Left kidney (tissue), 8 donors: ENCODE data around the gene DYRK1A. TPM values are rescaled to one million over a fixed set of nuclear protein-coding genes. Genes with fewer than 3 reads are reported as not detected.
A peak's percentile ranks its signal among the peaks of the same experiment; 100 is the strongest.
"Not testable (repeated sequence)": the region's sequence is repeated elsewhere in the genome, so short reads cannot be mapped to it uniquely, and the experiment has no call there.

ENCODE experiments used
- DNase-seq: peaks from one replicate; pipeline ENCODE4 v3.0.0-alpha.2; 2013
- long read RNA-seq, 8 donors: transcript quantifications; one replicate each; lab custom pipeline, GENCODE V29; 2026
- polyA plus RNA-seq: library from polyadenylated mRNA; unstranded; fragments of 120-200 nt; gene quantifications from one replicate; pipeline ENCODE4 v1.2.1, GENCODE V29; 2013; ENCODE audit not compliant: insufficient read length

The DYRK1A gene
- polyA plus RNA-seq: 77.0 TPM
- long read RNA-seq, donor 1, full-length matches to known transcripts: 6 of 6 reads
- long read RNA-seq, donor 1, partial matches to known transcripts: 0 of 6 reads
- long read RNA-seq, donor 1, other reads (novel, unspliced or antisense): 0 of 6 reads
- long read RNA-seq, donor 2, full-length matches to known transcripts: 6 of 6 reads
- long read RNA-seq, donor 2, partial matches to known transcripts: 0 of 6 reads
- long read RNA-seq, donor 2, other reads (novel, unspliced or antisense): 0 of 6 reads
- long read RNA-seq, donor 3, full-length matches to known transcripts: 9 of 9 reads
- long read RNA-seq, donor 3, partial matches to known transcripts: 0 of 9 reads
- long read RNA-seq, donor 3, other reads (novel, unspliced or antisense): 0 of 9 reads
- long read RNA-seq, donor 4, partial matches to known transcripts: 0 of 1 reads
- long read RNA-seq, donor 4, other reads (novel, unspliced or antisense): 0 of 1 reads
- long read RNA-seq, donor 5, full-length matches to known transcripts: 4 of 4 reads
- long read RNA-seq, donor 5, partial matches to known transcripts: 0 of 4 reads
- long read RNA-seq, donor 5, other reads (novel, unspliced or antisense): 0 of 4 reads
- long read RNA-seq, donor 6, full-length matches to known transcripts: 6 of 6 reads
- long read RNA-seq, donor 6, partial matches to known transcripts: 0 of 6 reads
- long read RNA-seq, donor 6, other reads (novel, unspliced or antisense): 0 of 6 reads
- long read RNA-seq, donor 7, full-length matches to known transcripts: 10 of 10 reads
- long read RNA-seq, donor 7, partial matches to known transcripts: 0 of 10 reads
- long read RNA-seq, donor 7, other reads (novel, unspliced or antisense): 0 of 10 reads
- long read RNA-seq, donor 8, full-length matches to known transcripts: 5 of 5 reads
- long read RNA-seq, donor 8, partial matches to known transcripts: 0 of 5 reads
- long read RNA-seq, donor 8, other reads (novel, unspliced or antisense): 0 of 5 reads

- DNase-seq: peak; percentile 100
These were observed at the start of gene DYRK1A for GRCh38 chr21:37366482-37367316. Gene DYRK1A (plus strand): TSS chr21:37366773. CDS start chr21:37420375, 53,602 bp downstream.

DNA sequence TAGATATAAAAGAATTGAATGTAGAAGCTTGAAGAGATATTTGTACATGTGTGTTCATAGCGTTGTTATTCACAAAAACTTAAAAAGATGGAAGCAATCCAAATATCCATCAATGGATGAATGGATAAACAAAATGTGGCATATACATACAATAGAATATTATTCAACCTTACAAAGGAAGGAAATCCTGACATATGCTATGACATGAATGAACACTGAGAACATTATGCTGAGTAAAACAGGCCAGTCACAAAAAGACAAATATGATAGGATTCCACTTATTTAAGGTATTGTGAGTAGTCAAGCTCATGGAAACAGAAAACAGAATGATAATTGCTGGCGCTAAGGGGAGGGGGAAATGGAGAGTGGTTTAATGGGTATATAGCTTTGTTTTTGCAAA, 47.0 kb upstream of the DYRK1A start:
- DNase-seq: no peak

DNA sequence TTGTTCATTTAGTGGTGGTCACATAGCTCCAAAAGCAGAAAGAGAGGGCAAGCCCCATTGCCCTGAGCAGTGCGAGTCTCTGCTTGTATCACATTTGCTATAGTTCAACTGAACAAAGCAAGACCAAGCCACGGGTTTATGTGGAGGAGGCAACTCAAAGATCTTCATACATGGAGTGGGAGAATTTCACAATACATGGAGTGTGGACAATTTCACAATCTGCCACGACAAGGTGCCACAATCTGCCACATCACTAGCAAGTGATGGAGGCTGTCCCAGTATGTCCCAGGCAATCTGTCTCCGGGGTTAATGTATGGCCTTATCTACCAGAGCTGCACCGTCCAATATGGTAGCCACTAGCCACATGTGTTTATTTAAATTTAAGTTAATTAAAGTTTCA, 44.5 kb upstream of the DYRK1A start:
- no peak for DNase-seq

DNA sequence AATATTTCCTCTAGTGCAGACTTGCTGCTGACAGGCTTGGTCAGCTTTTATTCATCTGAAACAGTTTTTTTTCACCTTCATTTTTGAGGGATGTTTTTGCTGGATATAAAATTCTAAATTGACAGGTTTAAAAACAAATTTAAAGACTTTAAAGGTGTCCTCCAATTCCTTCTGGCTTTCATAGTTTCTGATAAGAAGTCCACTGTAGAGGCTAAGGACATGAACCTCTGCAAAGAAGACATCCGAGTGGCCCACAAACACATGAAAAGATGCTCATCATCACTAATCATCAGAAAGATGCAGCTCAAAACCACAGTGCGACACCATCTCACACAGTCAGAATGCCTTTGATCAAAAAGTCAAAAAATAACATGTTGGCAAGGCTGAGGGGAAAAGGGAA, 42.0 kb upstream of the DYRK1A start:
- DNase-seq: no peak

GRCh38 chr21:37328147-37328546, 38.4 kb upstream of the DYRK1A start:
- not testable (repeated sequence) for DNase-seq

- no peak for DNase-seq
These were observed 35.2 kb upstream of the DYRK1A start for GRCh38 chr21:37331411-37331810.

GRCh38 chr21:37335053-37335452, 31.5 kb upstream of the DYRK1A start:
- DNase-seq: no peak

DNA sequence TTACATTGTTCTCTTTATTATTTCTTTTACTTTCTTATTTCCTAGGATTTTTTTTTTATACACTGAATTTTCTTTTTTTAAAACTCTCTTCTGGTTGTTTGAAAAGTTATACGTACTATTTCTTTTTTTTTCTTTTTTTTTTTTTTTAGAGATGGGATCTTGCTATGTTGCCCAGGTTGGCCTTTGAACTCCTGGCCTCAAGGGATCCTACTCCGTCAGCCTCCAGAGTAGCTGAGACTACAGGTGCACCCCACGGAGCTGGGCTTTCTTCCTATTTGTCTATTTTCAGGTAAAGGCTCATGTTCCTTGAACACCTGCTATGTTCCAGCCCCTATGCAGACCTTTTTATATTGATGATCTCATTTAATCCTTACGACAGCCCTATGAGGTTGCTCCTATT, 29.4 kb upstream of the DYRK1A start:
- DNase-seq: no peak

DNA sequence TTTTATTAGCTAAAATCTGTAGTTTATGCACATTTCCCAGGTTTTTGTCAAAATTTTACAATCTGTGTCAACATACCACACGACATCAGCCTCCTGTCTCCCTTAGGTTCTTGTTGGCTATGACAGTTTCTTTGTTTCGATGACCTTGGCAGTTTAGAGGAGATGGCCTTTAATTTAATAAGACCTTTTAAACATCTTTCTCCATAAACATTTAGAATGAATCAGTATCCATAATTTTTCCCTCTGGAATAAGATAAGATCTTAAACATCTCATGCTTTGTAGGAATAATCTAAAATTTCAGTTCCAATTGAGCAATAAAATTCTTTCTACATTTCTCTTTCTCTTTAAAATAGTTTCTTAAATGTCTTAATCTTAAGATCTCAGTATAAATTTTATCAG, 28.7 kb upstream of the DYRK1A start:
- no peak for DNase-seq

DNA sequence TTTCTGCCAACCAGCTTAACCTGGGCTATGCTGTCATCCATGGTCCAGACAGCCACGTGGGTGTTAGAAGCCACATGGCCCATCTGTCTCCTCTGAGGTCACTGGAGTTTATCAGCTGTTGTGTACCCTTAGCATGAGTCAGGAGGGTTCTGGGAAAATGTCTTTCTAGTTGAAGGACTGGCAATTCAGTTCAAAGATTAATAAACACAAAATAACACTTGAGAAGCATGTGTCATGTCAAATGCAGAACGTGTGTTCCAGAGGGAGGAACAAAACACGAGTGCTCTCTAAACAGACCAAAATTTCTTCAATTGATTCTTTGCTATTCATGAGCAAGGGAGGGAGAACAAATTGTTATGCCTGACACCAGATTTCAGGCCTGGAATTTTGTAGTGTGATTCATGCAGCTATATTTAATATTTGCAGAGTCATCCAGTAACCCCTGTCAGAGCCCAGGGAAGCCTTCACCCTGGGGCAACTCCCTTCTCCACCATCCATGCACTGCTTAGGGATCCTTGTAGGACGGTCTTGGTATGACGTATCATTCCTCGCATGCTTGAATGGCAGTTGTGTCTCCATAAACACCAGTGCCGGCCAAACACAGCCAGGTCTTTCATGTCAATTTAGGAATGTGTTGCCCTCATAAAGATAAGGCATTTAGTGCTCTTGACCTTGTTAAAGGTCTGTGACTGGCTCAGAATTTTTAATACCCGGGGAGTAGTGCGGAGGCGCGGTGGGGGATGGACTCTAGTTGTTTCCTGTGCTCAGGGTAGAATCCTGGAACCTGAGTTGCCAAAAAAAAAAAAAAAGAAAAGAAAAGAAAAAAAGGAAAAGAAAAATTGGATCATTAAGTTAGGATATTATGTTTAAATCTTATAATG, 27.7 kb upstream of the DYRK1A start:
- DNase-seq: no peak

DNA sequence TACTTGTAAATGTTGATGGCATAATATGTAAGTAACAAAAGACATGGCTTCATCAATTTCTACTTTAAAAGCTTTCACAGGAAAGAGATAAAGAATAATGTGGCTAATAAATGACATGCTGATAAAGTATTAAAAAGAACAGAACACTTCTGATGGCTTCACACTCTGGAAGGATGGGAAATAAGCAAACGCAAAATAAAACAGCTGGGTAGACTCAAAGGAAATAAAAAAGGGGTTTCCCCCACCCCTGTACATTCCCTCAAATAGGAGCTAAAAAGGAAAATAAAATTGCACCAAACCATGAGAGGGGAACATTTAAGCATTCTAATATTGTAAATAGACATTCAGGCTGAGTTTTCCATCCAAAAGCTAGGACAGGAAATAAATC, 27.0 kb upstream of the DYRK1A start:
- DNase-seq: peak; percentile 29

- no peak for DNase-seq
These were observed 25.2 kb upstream of the DYRK1A start for GRCh38 chr21:37341254-37341960.

DNA sequence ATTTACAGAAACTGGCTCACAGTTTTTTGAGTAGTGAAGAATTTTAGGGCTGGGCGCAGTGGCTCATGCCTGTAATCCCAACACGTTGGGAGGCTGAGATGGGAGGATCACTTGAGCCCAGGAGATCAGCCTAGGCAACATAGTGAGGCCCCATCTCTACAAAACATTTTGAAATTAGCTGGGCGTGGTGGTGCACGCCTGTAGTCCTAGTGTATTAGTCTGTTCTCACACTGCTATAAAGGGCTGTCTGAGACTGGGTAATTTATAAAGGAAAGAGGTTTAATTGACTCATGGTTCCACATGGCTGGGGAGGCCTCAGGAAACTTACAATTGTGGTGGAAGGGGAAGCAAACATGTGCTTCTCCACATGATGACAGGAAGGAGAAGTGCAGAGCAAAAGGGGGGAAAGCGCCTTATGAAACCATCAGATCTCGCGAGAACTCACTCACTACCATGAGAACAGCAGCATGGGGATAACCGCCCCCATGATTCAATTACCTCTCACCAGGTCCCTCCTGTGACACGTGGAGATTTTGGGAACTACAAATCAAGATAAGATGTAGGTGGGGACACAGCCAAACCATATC, 24.4 kb upstream of the DYRK1A start:
- DNase-seq: no peak

- DNase-seq: no peak
These were observed 19.6 kb upstream of the DYRK1A start for GRCh38 chr21:37346841-37347430.

DNA sequence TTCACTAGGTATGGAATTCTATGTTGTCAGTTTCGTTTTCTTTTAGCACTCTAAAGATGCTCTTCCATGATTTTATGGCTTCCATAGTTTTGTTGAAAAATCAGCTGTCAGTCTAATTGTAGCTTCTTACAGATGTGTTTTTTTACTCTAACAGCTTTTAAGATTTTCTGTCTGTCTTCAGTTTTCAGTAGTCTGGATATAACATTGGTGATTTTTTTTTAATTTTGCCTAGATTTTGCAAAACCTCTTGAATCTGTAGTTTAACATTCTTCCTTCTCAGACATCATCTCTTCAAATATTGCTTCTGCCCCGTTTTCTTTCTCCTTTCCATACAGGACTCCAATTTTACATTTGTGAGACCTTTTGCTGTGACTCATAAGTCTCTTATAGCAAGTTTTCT, 17.9 kb upstream of the DYRK1A start:
- DNase-seq: no peak

GRCh38 chr21:37350472-37350871, 16.1 kb upstream of the DYRK1A start:
- no peak for DNase-seq

GRCh38 chr21:37356706-37357105, 9.9 kb upstream of the DYRK1A start:
- no peak for DNase-seq

DNA sequence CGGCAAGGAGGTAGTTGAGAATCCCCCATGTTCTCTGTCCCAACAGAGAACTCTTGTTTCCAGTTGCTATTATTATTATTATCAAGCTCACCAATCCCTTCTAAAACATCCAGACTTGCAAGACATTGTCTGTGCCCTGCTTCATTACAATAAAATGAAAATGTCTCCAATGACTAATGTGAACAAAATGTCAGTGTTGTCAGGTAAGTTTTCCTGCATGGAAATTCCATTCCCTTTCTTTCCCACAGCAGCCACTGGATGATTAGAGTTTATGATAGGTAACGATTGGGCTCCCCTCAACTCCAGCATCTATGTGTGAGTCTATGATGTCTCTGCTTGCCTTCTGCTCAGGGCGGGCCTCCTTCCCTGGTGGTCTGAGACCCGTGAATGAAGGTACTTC, 8.9 kb upstream of the DYRK1A start:
- no peak for DNase-seq

- no peak for DNase-seq
These were observed 8.2 kb upstream of the DYRK1A start for GRCh38 chr21:37358397-37358796.

- no peak for DNase-seq
These were observed 2.6 kb upstream of the DYRK1A start for GRCh38 chr21:37363936-37364335.
